Right lobe of liver (tissue), 6 donors: ENCODE measurements around the gene MYO5C. TPM values are rescaled to one million over a fixed set of nuclear protein-coding genes. Genes with fewer than 3 reads are reported as not detected.
A peak's percentile ranks its signal among the peaks of the same experiment; 100 is the strongest.

Experiments
- ATAC-seq, 4 donors: fragments of 200-7000 bp; cut with Tn5 transposase; one replicate each; pipeline ENCODE4 v1.9.1; 2020; ENCODE audit warnings: mild to moderate bottlenecking in 4 of 4, moderate library complexity in 4 of 4
- DNase-seq, 3 donors: peaks; one replicate each; pipeline ENCODE4 v3.0.0-alpha.2; 2020
- H3K27ac ChIP-seq, 3 donors: fragments of 200-600 bp; one replicate each; pipeline ENCODE4 v1.8.0; 2022
- H3K27me3 ChIP-seq, 2 donors: fragments of 200-600 bp; one replicate each; pipeline ENCODE4 v1.8.0; 2022
- H3K36me3 ChIP-seq, 4 donors: fragments of 200-600 bp; sonication (generic) in 1 of 4; one replicate each; pipeline versions ENCODE4 v1.5.1 to v1.8.0; 2017 to 2022; ENCODE audit warnings: control low read depth in 1 of 4
- H3K4me1 ChIP-seq, 4 donors: fragments of 200-600 bp; sonication (generic) in 1 of 4; one replicate each; pipeline versions ENCODE4 v1.5.1 to v1.8.0; 2017 to 2022; ENCODE audit warnings: control low read depth in 1 of 4
- H3K4me3 ChIP-seq, 3 donors: fragments of 200-600 bp; one replicate each; pipeline ENCODE4 v1.8.0; 2022
- H3K9me3 ChIP-seq, 4 donors: fragments of 200-600 bp; sonication (generic) in 1 of 4; one replicate each; pipeline versions ENCODE4 v1.5.1 to v1.8.0; 2017 to 2022; ENCODE audit warnings: control low read depth in 1 of 4
- POLR2A ChIP-seq: fragments of 450-650 bp; IDR thresholded peaks from one replicate; pipeline ENCODE4 v1.6.1; 2017; ENCODE audit warnings: antibody characterized with exemption, mild to moderate bottlenecking
- WGBS: methylation state at CpG from one replicate; pipeline ENCODE4 v1.1.6; 2018; ENCODE audit warnings: low coverage, low lambda C conversion rate; ENCODE audit not compliant: insufficient coverage; ENCODE audit errors: missing lambda C conversion rate; 5-methylcytosine and 5-hydroxymethylcytosine counted together
- intact Hi-C, 2 donors: fragments of 100-400 bp; cut with DNase I; formaldehyde crosslinking; loops; one replicate each; pipeline versions ENCODE4 v1.11.2 to v1.14.1; 2022
- total RNA-seq, 6 experiments: library from RNA; depleted of rRNA in 2 of 6; stranded (reverse); fragments of >200 nt in 2 of 6; fragmentation: NEBNext Ultra II Directional in 3 of 6; extraction: Animal tissue kit (Norgen Biotek cat#: 25700) in 3 of 6; gene quantifications; one replicate each; pipeline versions ENCODE4 v1.1.0 to v1.2.4, GENCODE V29; 2016 to 2023
- TF ChIP-seq, protein P1 (sequence below), 4 donors: fragments of 200-600 bp in 3 of 4; fragments of 450-650 bp in 1 of 4; IDR thresholded peaks; one replicate each; pipeline versions ENCODE4 v1.5.1 to v1.8.0; 2016 to 2022; ENCODE audit warnings: antibody characterized with exemption in 4 of 4, mild to moderate bottlenecking in 2 of 4
- donor health status: DM: no; HTN: yes; CAD: no.
- donor health status: DM: no; HTN: no; CAD: no.
- donor health status: DM: no; HTN: no; CAD: no.
- donor health status: DM: no; HTN: yes; CAD: no.
- donor health status: DM: no; HTN: yes; CAD: no.

The MYO5C gene
- total RNA-seq, 6 experiments from 2014 or later: 5.8 to 10.2 (median 7.1) TPM

DNA sequence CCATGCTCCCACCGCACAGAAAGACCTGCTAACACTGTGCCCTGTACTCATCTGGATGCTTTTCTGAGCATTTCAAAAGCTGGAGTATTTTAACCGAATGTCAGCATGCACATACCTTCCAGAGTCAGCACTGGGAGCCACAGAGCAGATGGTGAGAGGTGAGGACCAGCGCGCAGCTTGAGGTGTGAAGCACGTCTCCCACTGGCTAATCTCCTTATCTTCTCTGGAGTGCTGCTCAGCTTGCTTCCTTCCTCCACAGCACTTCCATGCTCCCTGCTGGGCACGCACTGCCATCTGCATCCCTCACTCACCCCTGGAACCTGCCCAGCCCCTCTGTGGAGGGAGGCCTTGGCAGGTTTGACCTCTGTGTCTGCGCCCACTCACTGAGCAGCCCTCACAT lies 104.4 kb downstream of the MYO5C start, which contains the start of gene GNB5:
TSS of gene GNB5 (minus strand) at position 186 of the 400 bp plus-strand sequence. CDS start 6,716 bp downstream, outside the sequence.
- ATAC-seq (peak in 1 of 4 donors; percentile 38), DNase-seq (no peak)
- TF ChIP-seq POLR2A: no peak
- TF ChIP-seq, protein P1, sequence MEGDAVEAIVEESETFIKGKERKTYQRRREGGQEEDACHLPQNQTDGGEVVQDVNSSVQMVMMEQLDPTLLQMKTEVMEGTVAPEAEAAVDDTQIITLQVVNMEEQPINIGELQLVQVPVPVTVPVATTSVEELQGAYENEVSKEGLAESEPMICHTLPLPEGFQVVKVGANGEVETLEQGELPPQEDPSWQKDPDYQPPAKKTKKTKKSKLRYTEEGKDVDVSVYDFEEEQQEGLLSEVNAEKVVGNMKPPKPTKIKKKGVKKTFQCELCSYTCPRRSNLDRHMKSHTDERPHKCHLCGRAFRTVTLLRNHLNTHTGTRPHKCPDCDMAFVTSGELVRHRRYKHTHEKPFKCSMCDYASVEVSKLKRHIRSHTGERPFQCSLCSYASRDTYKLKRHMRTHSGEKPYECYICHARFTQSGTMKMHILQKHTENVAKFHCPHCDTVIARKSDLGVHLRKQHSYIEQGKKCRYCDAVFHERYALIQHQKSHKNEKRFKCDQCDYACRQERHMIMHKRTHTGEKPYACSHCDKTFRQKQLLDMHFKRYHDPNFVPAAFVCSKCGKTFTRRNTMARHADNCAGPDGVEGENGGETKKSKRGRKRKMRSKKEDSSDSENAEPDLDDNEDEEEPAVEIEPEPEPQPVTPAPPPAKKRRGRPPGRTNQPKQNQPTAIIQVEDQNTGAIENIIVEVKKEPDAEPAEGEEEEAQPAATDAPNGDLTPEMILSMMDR (IDR thresholded peaks at IDR 0.05): no peak
- Histone ChIP-seq H3K9me3 (no peaks in the 10 kb centered on the region), H3K36me3 (no peaks in the 10 kb centered on the region), H3K4me3 (no peak within 1 kb of the TSS), H3K27me3 (no peaks in the 10 kb centered on the region), H3K27ac (no peak within 1 kb of the TSS), H3K4me1 (no peaks in the 10 kb centered on the region)
- WGBS: 78% methylated on average over 7 of the region's 7 CpGs
- intact Hi-C loops: no loop called here

- DNase-seq: no peak
- WGBS: 67% methylated on average over 9 of the region's 11 CpGs
- H3K4me1 ChIP-seq: peaks cover 0 to 15% (median 6%) of the 10 kb centered on the region in 4 donors
- no peaks in the 10 kb centered on the region for H3K36me3 ChIP-seq
- H3K9me3 ChIP-seq: no peaks in the 10 kb centered on the region
- H3K27me3 ChIP-seq: no peaks in the 10 kb centered on the region
- no peak overlapping the region for H3K4me3 ChIP-seq
- no peak overlapping the region for H3K27ac ChIP-seq
- TF ChIP-seq, protein P1 (IDR thresholded peaks at IDR 0.05): no peak
- TF ChIP-seq POLR2A: no peak
- peak; percentile 23 to 51 (median 44) for ATAC-seq
- intact Hi-C loops: no loop called here
These were observed 108.7 kb downstream of the MYO5C start for GRCh38 chr15:52186651-52187486.

DNA sequence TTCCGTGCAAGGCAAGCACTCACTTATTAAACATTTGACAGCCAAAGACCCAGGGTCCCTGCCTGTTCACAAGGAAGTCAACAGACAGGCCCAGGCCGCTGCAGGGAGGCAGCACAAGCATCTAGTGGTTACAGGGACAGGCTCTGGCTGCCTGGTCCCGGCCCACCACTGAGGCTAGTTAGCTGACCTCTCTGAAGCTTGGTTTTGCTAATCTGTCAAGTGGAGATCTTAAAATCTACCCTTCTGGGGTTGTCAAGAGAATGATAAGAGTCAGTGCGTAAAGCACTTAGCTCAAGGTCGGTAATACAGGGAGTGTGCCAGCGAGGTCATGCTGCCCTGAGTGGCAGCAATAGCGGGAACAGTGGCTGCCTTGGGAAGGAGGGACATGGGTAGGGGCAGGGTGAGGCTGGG lies 110.4 kb downstream of the MYO5C start:
- no peak for TF ChIP-seq POLR2A
- TF ChIP-seq, protein P1 (IDR thresholded peaks at IDR 0.05): no peak
- WGBS: 22% methylated on average over 5 of the region's 7 CpGs
- H3K4me1 ChIP-seq: peaks cover 0 to 15% (median 6%) of the 10 kb centered on the region in 4 donors
- no peaks in the 10 kb centered on the region for H3K36me3 ChIP-seq
- H3K9me3 ChIP-seq: no peaks in the 10 kb centered on the region
- intact Hi-C loops: no loop called here
- ATAC-seq: peak; percentile 61 to 76 (median 70)
- peak in 2 of 3 donors; percentile 63 to 64 for DNase-seq
- H3K27ac ChIP-seq: peak overlapping the region; percentile 12 to 78 (median 71)
- no peak overlapping the region for H3K4me3 ChIP-seq
- H3K27me3 ChIP-seq: no peaks in the 10 kb centered on the region

DNA sequence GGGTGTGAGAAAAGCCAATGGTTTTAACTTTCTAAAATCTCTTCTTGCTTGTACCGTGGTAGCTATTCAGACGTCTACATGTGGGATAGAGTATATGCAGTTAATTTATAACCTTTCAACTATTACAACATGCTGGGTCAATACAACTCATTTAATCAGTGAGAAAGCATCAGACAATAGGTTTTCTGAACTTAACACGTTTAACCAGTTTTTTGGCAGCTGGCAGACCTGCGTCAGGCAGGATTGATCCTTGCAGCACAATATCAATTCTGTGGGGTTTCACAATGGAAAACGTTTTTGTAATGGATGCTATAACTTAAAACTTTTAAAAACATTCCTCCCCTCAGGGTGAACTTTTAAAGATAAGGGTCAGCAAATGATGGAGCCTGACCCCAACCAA lies 110.9 kb downstream of the MYO5C start:
- Histone ChIP-seq H3K27me3 (no peaks in the 10 kb centered on the region), H3K4me1 (peaks cover 0 to 15% (median 6%) of the 10 kb centered on the region in 4 donors), H3K4me3 (no peak overlapping the region), H3K36me3 (no peaks in the 10 kb centered on the region), H3K27ac (peak overlapping the region; percentile 12 to 78 (median 71)), H3K9me3 (no peaks in the 10 kb centered on the region)
- 28% methylated on average over 5 of the region's 5 CpGs for WGBS
- DNase-seq: no peak
- intact Hi-C loops: no loop called here
- TF ChIP-seq, protein P1 (IDR thresholded peaks at IDR 0.05): no peak
- TF ChIP-seq POLR2A: no peak
- ATAC-seq: peak; percentile 59 to 67 (median 63)
